GM18505 (cell line): ENCODE data around the gene HSFX2.
"Not testable (repeated sequence)": the region's sequence is repeated elsewhere in the genome, so short reads cannot be mapped to it uniquely, and the experiment has no call there.

Source experiments
- ATAC-seq: cut with Tn5 transposase; IDR thresholded peaks from one replicate; pipeline ENCODE4 v1.9.1; 2021; ENCODE audit not compliant: unreplicated experiment
- POLR2A ChIP-seq: IDR thresholded peaks from 4 replicates; pipeline ENCODE4 v1.6.1; 2011; ENCODE audit warnings: borderline replicate concordance; ENCODE audit not compliant: insufficient read depth, insufficient read length; ENCODE audit errors: extremely low read depth

The HSFX2 gene

GRCh38 chrX:149595214-149595613 lies at the start of gene HSFX2:
Gene HSFX2, minus strand, starts transcription at chrX:149595314. Its CDS starts 614 bp downstream, at chrX:149594700.
- ATAC-seq = not testable (repeated sequence)

- TF ChIP-seq POLR2A = no peak
Measured at GRCh38 chrX:149643496-149643895, 48.4 kb upstream of the HSFX2 start.

GRCh38 chrX:149641835-149642234 lies 46.7 kb upstream of the HSFX2 start:
- no peak for ATAC-seq
- TF ChIP-seq POLR2A = no peak

More at GRCh38 chrX:149643496-149643895, 48.4 kb upstream of the HSFX2 start:
- ATAC-seq = no peak

DNA sequence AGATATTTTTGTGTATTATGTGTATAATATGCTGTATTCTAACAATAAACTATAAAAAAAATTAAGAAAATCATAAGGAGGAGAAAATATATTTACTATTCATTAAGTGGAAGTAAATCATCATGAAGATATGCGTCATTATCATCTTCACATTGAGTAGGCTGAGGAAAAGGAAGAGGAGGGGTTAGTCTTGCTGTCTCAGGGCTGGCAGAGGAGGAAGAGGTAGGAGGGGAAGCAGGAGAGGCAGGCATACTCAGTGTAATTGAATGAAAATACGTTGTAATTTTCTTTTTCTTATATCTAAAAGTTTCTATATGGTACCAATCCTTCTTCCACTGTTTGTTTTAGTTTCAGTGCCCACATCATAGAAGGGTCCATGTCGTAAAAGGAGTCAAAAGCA lies 46.3 kb upstream of the HSFX2 start:
- TF ChIP-seq POLR2A = no peak

GRCh38 chrX:149639568-149639967 lies 44.5 kb upstream of the HSFX2 start:
- no peak for ATAC-seq
- no peak for TF ChIP-seq POLR2A

More for the DNA sequence above, 46.3 kb upstream of the HSFX2 start:
- no peak for ATAC-seq

GRCh38 chrX:149638860-149639259 lies 43.7 kb upstream of the HSFX2 start:
- TF ChIP-seq POLR2A = no peak
- no peak for ATAC-seq

DNA sequence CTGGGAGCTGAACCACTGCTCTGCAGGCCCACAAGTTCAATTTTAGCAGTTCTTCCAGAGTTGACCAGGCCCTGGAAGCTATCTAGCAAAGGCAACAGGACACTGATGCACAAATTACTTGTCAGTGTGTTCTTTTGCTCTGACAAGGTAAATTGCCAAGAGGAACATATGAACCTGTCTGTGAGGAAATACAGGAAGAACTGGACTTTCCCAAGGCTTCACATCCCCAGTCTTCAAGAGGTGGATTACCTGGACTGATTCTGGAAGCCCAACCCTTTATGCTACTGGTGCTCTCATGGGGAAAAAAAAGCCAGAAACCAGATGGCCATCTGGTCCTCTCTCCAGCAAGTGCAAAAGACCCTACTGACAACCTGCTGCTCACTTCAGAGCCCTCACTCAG lies 38.4 kb upstream of the HSFX2 start:
- no peak for TF ChIP-seq POLR2A
- no peak for ATAC-seq

- ATAC-seq = peak; percentile 87
Measured at GRCh38 chrX:149631234-149632165, 36.4 kb upstream of the HSFX2 start, which contains the start of gene TMEM185A. Gene TMEM185A, minus strand, starts transcription at chrX:149631792. Its CDS starts 212 bp downstream, at chrX:149631580.

DNA sequence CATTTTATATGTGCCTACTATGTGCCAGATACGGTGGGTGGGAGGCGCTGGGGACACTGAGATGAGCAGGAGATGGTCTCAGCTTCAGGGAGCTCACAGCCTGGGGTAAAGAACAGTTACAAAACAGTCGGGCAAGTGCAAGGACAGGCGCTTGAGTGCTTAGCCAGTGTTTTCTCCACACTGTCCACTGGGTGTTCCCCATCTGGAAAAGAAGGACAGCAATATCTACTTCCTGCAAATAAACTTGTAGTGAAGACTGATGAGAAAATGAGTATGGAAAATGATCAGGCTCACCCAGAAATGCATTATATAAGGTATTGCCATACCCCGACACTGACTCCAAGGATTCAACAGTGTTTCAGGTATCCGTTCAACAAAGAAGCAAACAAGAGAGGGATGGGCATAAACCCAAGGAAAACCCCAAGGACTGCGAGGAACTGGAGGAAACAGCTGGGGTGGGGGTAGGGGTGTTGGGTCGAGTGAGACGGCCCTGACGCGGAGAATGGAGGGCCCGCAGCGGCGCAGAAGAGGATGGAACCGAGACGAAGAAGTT lies 35.6 kb upstream of the HSFX2 start:
- no peak for ATAC-seq
- no peak for TF ChIP-seq POLR2A

More at GRCh38 chrX:149631234-149632165, 36.4 kb upstream of the HSFX2 start, which contains the start of gene TMEM185A:
- TF ChIP-seq POLR2A = peak; percentile 68

DNA sequence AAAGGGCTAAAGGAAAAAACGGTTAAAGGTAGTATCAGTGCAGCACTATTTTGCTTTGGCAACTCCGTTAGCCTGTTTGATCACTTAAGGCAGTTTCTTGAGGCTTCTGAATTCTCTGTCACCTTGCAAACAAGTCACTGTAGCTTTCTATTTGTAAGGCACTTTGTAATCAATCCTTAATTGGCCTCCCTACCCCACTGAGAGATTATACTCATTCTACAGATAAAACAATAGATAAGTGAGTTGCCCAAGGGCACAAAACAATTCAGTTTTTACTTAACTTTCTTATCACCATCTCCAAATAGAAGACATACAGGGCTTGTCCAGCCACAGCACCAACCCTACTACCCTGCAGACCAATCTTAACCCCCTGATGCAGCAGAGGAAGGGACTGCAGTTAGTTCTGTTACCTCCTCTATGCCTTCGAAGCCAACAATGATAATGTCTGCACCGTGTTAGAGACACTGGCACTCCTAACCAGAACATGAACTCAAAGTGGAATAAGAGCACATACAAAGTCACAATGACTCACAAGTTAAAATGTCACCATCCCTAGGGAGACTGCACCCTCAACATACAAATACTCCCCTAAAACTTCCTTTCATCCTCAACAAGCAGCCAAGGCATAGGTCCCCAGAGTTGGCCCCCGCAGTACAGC lies 34.7 kb upstream of the HSFX2 start:
- no peak for ATAC-seq
- no peak for TF ChIP-seq POLR2A

DNA sequence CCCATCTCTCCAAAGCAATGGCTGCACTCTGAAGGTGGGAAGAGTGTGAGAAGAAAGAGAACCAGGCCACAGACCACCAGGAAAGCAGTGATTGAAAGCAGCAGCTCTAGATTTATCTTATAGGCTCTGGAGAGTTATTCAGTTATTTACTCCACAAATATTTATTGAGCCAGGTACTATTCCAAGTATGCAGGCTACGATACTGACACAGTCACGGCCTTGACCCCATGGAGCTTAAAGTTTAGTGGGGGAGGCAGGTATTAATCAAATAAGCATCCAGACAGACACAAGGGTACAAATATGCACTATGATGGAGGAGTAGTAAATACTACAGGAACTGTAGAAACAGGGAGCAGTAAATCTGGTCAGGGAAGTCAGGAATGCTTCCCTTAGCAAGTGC lies 33.7 kb upstream of the HSFX2 start:
- ATAC-seq = no peak

DNA sequence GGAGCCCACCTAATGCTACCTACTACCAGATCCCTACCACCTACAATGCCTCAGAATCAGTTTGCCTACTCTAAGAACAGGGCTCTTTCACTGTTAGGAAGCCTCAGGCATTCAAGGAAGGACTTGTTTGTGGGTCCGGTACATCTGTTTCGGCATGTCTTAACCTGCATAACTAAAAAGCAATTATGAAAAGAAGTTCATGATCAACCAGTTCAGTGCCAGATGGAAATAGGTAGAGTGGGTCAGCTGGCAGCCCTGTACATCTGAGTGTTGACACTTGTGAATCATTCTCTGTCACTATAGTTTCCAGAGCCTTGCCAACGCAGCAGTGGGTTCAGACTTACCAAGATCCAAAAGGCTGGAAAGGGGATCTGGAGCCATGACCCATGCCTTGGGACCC lies 33.2 kb upstream of the HSFX2 start:
- no peak for ATAC-seq
- TF ChIP-seq POLR2A = no peak

More for the DNA sequence above, 33.7 kb upstream of the HSFX2 start:
- TF ChIP-seq POLR2A = no peak

- not testable (repeated sequence) for ATAC-seq
Measured at GRCh38 chrX:149626829-149627228, 31.7 kb upstream of the HSFX2 start.

DNA sequence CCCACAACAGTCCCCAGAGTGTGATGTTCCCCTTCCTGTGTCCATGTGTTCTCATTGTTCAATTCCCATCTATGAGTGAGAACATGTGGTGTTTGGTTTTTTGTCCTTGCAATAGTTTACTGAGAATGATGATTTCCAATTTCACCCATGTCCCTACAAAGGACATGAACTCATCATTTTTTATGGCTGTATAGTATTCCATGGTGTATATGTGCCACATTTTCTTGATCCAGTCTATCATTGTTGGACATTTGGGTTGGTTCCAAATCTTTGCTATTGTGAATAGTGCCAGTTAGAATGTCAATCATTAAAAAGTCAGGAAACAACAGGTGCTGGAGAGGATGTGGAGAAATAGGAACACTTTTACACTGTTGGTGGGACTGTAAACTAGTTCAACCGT lies 24.5 kb upstream of the HSFX2 start:
- ATAC-seq = not testable (repeated sequence)
